Measurements from ENCODE around the gene CACNG8.

- TF ChIP-seq POLR2AphosphoS5 (IDR thresholded peaks at IDR 0.05; ENCODE audit: low read depth, low read length) (no peak), FOXP2 (optimal IDR thresholded peaks at IDR 0.05; ENCODE audit: borderline replicate concordance, extremely low read depth, extremely low read length, insufficient read depth) (no peak)
Measured at GRCh38 chr19:53945441-53945840, 17.3 kb upstream of the CACNG8 start.
